ENCODE results near the gene RLN3.
"Not testable (repeated sequence)": the region's sequence is repeated elsewhere in the genome, so short reads cannot be mapped to it uniquely, and the experiment has no call there.

Gene RLN3

GRCh38 chr19:14023404-14024235 is 4.3 kb upstream of the RLN3 start:
- DNase-seq = peak in 1 of 2 donors; percentile 42

- not testable (repeated sequence) for DNase-seq
These were observed 1.2 kb upstream of the RLN3 start for GRCh38 chr19:14026652-14027192.

- DNase-seq = no peak
These were observed 953 bp downstream of the RLN3 start for GRCh38 chr19:14028901-14029300.

GRCh38 chr19:14030997-14031718 is 3.2 kb downstream of the RLN3 start:
- no peak for DNase-seq

- DNase-seq = peak; percentile 79 to 81
These were observed 4.0 kb downstream of the RLN3 start, which contains the start of gene IL27RA for GRCh38 chr19:14031719-14032480. TSS of gene IL27RA (plus strand) at chr19:14031762. CDS start at chr19:14031873, 111 bp downstream.

- DNase-seq = no peak
These were observed 6.0 kb downstream of the RLN3 start for GRCh38 chr19:14033946-14034345.

GRCh38 chr19:14035159-14035558 is 7.2 kb downstream of the RLN3 start:
- not testable (repeated sequence) for DNase-seq

GRCh38 chr19:14035706-14036105 is 7.8 kb downstream of the RLN3 start:
- no peak for DNase-seq

- DNase-seq = no peak
These were observed 11.2 kb downstream of the RLN3 start for GRCh38 chr19:14039181-14039580.

- DNase-seq = peak in 1 of 2 donors; percentile 46
These were observed 15.0 kb downstream of the RLN3 start for GRCh38 chr19:14042659-14043608.

GRCh38 chr19:14047866-14048265 is 19.9 kb downstream of the RLN3 start:
- DNase-seq = not testable (repeated sequence)

GRCh38 chr19:14048443-14049153 is 20.6 kb downstream of the RLN3 start:
- DNase-seq = peak; percentile 85 to 86

- DNase-seq = no peak
These were observed 22.6 kb downstream of the RLN3 start for GRCh38 chr19:14050512-14050911.

- DNase-seq = not testable (repeated sequence)
These were observed 23.0 kb downstream of the RLN3 start for GRCh38 chr19:14050961-14051360.

GRCh38 chr19:14051980-14052379 is 24.0 kb downstream of the RLN3 start:
- DNase-seq = no peak

- DNase-seq = no peak
These were observed 24.5 kb downstream of the RLN3 start for GRCh38 chr19:14052470-14052869.

- no peak for DNase-seq
These were observed 25.1 kb downstream of the RLN3 start for GRCh38 chr19:14053032-14053431.

- no peak for DNase-seq
These were observed 25.6 kb downstream of the RLN3 start for GRCh38 chr19:14053500-14053899.

GRCh38 chr19:14054099-14054498 is 26.2 kb downstream of the RLN3 start:
- DNase-seq = no peak

GRCh38 chr19:14054721-14055120 is 26.8 kb downstream of the RLN3 start:
- no peak for DNase-seq

GRCh38 chr19:14055396-14055795 is 27.4 kb downstream of the RLN3 start:
- DNase-seq = no peak
